Activated T-cell treated with anti-CD3 and anti-CD28 coated beads, Interleukin-2, amount 50 U/mL, for 72 hours (primary cell): ENCODE data around the gene MEF2D. TPM values are rescaled to one million over a fixed set of nuclear protein-coding genes. Genes with fewer than 3 reads are reported as not detected.

Experiments
- total RNA-seq, 2 donors: library from RNA; stranded (reverse); gene quantifications; one replicate each; pipeline ENCODE4 v1.2.3, GENCODE V29; 2022

MEF2D gene
- total RNA-seq, 2 donors from 2014 or later, result 73.3 to 86.8 TPM

Other genes starting within 250 kb of the MEF2D start
- gene SMG5, start 217.9 kb downstream of the MEF2D start, total RNA-seq, result 10 to 100 TPM; 77.0 to 79.7 TPM
- gene TMEM79, start 216.4 kb downstream of the MEF2D start, total RNA-seq, result 10 to 100 TPM; 18.7 to 23.9 TPM
- gene GLMP, start 205.1 kb downstream of the MEF2D start, total RNA-seq, result 10 to 100 TPM; 14.9 to 19.0 TPM
- under 1 TPM; 0.65 to 0.91 TPM for gene VHLL, start 201.5 kb downstream of the MEF2D start, total RNA-seq
- 100 to 1,000 TPM; 183 to 221 TPM for gene CCT3, start 162.5 kb downstream of the MEF2D start, total RNA-seq
- under 1 TPM in 1 of 2 donors, not detected in 1; 0.94 TPM for gene TSACC, start 162.2 kb downstream of the MEF2D start, total RNA-seq
- not detected for gene RHBG, start 131.6 kb downstream of the MEF2D start, total RNA-seq
- 10 to 100 TPM; 13.6 to 22.5 TPM for gene IQGAP3, start 71.8 kb upstream of the MEF2D start, total RNA-seq
- gene TTC24, start 78.9 kb upstream of the MEF2D start, total RNA-seq, result 10 to 100 TPM; 14.7 to 17.4 TPM
- 10 to 100 TPM; 48.3 to 57.3 TPM for gene NAXE, start 91.0 kb upstream of the MEF2D start, total RNA-seq
- 10 to 100 TPM; 25.6 to 31.6 TPM for gene GPATCH4, start 100.7 kb upstream of the MEF2D start, total RNA-seq
- under 1 TPM; 0.22 to 1.00 TPM for gene HAPLN2, start 118.6 kb upstream of the MEF2D start, total RNA-seq
- gene BCAN, start 141.3 kb upstream of the MEF2D start, total RNA-seq, result under 1 TPM in 1 of 2 donors, not detected in 1; 0.10 TPM
- gene NES, start 176.6 kb upstream of the MEF2D start, total RNA-seq, result under 1 TPM in 1 of 2 donors, not detected in 1; 0.05 TPM
- gene CRABP2, start 204.8 kb upstream of the MEF2D start, total RNA-seq, result 1 to 10 TPM; 2.5 TPM
- 100 to 1,000 TPM in 1 of 2 donors, 10 to 100 TPM in 1; 90.5 to 100 TPM for gene METTL25B, start 227.7 kb upstream of the MEF2D start, total RNA-seq
- 10 to 100 TPM; 36.3 to 37.1 TPM for gene ISG20L2, start 228.0 kb upstream of the MEF2D start, total RNA-seq
- 10 to 100 TPM; 45.9 to 67.8 TPM for gene MRPL24, start 240.3 kb upstream of the MEF2D start, total RNA-seq